ENCODE data around the gene CAV1.

CAV1 gene

DNA sequence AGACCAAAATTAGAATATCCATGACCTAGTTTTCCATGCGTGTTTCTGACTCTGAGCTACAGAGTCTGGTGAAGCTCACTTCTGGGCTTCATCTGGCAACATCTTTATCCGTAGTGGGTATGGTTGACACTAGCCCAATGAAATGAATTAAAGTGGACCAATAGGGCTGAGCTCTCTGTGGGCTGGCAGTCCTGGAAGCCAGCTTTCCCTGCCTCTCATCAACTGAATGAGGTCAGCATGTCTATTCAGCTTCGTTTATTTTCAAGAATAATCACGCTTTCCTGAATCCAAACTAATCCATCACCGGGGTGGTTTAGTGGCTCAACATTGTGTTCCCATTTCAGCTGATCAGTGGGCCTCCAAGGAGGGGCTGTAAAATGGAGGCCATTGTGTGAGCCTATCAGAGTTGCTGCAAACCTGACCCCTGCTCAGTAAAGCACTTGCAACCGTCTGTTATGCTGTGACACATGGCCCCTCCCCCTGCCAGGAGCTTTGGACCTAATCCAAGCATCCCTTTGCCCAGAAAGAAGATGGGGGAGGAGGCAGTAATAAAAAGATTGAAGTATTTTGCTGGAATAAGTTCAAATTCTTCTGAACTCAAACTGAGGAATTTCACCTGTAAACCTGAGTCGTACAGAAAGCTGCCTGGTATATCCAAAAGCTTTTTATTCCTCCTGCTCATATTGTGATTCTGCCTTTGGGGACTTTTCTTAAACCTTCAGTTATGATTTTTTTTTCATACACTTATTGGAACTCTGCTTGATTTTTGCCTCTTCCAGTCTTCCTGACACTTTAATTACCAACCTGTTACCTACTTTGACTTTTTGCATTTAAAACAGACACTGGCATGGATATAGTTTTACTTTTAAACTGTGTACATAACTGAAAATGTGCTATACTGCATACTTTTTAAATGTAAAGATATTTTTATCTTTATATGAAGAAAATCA lies 35.5 kb downstream of the CAV1 start:
- peak; percentile 88 for DNase-seq

DNA sequence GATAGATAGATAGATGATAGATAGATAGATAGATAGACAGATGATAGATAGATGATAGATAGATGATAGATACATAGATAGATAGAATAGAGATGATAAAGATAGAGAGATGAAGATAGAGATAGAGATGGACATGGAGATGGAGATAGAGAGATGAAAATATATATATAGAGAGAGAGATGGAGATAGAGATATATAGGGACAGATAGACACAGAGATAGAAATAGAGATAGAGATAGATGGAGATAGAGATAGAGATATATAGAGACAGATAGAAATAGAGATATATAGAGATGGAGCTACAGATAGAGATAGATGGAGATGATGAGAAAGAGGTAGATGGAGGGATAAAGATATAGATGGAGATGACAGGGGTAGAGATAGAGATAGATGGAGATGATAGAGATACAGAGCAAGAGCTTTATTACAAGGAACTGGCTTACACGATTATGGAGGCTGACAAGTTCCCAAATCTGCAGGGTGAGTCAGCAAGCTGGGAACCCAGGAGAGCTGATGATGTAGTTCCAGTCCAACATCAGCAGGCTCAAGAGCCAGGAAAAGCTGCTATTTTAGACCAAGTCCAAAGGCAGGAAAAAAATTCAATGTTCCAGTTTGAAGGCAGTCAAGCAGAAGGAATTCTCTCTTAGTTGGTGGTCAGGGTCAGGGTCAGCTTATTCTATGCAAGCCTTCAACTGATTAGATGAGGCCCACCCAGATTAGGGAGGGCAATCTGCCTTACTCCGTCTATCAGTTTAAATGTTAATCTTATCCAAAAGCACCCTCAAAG lies 37.1 kb downstream of the CAV1 start:
- DNase-seq: no peak

DNA sequence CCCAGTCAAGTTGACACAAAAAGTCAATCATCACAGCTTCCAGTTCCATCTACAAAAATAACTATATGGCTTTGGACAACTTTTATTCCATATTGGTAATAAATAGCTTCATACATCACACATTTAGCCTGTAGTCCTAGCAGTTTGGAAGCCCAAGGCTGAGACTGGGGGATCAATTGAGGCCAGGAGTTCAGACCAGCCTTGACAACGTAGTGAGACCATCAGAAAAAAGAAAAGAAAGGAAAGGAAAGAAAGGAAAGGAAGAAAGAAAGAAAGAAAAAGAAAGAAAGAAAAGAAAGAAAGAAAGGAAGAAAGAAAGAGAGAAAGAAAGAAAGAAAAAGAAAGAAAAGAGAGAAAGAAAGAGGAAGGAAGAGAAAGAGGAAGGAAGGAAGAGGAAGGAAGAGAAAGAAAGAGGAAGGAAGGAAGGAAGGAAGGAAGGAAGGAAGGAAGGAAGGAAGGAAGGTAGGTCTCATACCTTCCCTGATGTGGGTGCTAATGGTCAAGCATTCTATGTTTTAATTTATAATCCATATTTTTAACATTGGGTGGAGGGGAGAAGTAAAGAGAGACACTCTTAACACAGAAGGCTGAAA lies 37.8 kb downstream of the CAV1 start:
- DNase-seq: no peak

DNA sequence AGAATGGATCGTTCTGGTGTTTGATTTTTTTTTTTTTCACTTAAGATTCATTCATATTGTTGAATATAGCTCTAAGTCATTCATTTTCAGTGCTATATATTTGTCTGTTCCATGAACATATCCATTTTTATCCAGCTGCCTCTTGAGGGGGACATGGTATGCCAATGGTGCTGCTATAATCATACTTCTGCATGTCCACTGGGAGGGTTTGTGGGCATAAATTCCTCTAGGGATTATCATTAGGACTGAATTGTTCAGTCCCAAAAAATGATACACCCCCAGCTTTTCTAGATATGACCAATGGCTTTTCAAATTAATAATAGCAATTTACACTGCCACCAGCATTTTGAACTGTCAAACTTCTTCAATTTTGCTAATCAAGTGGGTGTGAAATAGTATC lies 41.1 kb downstream of the CAV1 start:
- no peak for DNase-seq

DNA sequence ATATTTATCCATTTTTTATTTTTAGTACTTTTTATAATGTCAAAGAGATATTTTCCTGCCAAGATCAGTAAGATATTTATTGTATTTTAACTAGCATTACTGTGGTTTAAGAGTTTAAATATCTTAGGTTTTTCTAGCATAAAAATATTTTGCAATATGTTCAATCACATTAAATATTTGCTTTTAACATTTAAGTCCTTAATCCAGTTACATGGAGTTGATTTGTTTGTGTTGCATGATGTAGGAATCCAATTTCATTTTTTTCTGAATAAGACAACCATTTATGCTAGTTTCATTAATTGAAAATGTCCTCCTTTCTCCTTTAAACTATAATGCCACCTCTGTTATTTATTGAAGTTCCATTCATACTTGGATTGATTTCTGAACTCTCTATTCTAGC lies 41.8 kb downstream of the CAV1 start:
- DNase-seq: no peak

DNA sequence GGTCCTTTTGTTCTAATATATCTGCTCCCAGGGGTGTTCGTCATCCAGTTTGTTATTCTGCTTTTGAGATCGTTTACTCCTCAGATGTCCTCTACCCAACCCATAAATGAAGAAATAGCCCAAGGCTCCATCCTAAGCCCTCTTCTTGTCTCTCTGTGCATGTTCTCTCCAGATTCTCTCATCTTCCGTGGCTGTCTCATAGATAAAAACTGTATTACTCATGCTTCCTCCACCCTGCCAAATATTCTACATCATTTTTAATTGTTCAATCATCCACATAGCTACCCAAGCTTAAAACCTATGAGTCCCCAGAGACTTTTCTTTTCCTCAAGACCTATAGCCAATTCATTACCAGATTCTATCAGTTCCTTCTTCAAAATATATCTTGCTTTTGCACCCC lies 44.9 kb downstream of the CAV1 start:
- DNase-seq: no peak

DNA sequence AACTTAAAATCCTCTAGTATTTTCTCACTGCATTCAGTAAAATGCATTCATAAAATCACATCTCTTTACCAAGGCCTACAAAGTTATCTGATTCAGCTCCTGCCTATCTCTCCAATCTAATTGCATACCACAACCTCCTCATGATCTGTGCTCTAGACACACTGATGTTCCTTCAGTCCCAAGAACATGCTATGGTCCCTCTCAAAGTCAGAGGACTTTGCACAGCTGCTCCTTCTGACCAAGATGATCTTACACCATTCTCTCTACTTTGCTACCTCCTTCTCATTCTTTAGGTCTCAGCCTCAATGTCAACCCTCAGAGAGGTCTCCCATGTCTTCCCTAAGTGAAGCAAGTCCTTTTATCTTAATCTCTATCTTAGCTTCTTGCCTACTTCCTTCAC lies 45.5 kb downstream of the CAV1 start:
- DNase-seq: no peak

DNA sequence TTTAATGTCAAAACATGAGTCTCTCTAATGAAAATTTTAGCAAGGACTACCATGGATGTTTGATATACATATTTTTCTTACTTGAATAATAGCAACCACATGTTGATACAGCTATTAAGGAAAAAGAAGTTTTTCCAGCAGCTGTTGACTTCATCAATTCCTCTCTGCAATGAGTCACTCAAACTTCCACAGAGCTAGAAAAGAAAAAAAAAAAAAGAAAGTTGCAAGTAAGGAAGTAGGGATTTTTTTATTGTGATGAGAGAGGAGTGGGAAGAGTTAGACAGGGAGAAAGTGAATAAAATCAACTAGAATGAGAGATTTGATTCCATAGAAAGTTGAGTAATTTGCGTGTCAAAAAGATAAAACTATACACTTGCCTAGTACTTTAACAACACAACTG lies 46.2 kb downstream of the CAV1 start:
- no peak for DNase-seq

DNA sequence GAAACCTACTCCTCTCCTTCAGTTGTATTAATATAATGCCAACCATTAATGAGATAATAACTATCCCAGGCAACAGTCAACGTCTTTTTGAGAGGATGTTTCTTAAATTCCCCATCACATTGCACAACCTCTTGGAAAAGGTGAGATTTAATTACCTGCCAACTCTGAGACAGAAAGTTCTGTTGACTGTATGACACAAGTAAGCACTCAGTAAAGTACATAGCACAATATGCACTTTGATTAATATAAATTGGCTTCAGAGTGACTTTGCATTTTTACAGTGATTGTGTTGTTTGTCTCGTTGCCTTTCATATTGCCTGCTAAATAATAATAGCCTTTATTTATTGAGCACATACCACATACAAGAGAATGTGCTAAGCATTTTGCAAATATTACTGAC lies 46.7 kb downstream of the CAV1 start:
- DNase-seq: no peak

DNA sequence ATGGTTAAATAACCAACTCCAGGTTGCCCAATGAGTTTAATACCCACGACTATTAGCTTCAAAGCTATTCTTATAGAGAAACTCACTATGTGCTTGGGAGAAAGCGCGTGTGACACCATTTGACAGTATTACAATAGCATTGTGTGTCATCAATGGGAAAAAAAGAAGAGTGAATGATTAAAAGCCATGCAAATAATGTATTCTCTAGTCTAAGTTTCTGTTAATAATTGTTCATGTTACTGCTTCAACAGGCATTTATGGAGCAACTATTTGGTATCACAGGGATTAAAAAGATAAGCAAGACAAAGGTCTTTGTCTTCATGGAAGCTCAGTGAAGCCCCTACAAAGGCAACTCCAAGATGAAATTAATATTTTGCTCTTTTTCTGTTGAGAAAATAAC lies 47.2 kb downstream of the CAV1 start:
- no peak for DNase-seq

DNA sequence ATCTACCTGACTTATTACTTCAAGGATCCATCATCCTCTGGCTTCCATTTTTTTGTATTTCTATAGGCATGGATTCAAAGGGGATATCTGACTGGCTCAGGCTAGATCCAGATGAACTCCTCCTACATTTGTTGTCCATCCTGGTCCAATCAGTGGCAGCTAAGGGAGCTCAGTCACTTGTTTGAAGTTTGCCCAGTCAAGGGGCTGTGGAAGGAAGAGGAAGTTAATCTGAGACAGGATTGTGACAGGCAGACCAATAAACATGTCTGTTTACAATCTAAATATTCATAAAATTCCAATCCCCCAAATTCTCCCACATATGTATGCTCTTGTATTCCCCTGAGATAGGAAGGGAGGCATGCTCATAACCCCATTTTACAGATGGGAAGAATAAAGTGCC lies 48.7 kb downstream of the CAV1 start:
- no peak for DNase-seq

DNA sequence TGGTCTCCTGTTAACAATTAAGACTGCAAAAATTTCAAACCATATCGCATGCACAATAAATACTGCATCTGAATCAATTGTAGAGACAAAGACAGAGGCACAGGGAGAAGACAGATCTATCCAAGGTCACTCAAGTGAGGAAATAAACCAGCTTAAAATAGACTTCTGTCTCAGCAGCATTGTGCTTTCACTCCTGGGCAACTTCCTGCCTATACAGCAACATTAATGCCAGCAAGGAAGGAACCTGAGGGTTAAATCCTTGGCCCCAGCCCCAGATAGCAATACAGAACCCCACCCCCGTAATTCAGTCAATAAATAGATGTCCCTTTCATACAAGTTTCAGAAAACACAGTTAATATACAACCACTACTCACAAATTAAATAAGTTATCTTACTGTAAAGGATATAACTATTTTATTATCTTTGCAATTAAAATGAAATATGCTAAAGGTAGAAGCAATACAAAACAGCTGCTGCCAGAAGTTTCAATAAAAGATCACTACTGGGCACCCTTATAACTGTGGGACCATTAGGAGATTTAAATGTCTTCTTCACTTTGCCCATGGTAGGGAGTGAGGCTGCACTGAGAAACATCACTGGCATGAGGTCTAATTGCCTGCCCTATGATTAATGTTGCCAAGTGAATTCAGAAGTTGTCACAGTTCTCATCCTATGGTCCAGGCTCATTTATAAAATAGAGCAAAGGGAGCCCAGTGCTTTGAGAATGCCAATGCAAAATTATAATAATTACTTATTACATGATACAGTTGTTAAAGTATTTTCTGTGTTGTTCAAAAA lies 49.4 kb downstream of the CAV1 start:
- DNase-seq: no peak

DNA sequence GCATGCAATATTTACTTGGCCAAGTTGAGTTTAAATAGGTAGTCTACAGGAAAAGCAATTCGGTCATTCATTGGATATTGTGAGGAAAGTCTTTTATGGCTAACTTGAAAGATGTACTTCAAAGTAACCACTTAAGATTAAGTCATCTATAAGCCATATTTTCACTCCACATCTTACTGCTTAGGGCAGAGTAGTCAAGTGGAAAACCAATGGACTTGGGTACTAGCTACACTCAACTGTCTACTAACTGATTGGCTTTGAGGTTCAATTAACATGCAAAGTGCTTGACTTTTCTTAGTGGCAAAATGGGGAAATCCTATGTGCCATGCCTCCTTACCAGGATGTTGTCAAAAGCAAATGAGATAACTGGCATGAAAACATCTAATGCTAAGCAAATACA lies 51.0 kb downstream of the CAV1 start:
- DNase-seq: no peak

DNA sequence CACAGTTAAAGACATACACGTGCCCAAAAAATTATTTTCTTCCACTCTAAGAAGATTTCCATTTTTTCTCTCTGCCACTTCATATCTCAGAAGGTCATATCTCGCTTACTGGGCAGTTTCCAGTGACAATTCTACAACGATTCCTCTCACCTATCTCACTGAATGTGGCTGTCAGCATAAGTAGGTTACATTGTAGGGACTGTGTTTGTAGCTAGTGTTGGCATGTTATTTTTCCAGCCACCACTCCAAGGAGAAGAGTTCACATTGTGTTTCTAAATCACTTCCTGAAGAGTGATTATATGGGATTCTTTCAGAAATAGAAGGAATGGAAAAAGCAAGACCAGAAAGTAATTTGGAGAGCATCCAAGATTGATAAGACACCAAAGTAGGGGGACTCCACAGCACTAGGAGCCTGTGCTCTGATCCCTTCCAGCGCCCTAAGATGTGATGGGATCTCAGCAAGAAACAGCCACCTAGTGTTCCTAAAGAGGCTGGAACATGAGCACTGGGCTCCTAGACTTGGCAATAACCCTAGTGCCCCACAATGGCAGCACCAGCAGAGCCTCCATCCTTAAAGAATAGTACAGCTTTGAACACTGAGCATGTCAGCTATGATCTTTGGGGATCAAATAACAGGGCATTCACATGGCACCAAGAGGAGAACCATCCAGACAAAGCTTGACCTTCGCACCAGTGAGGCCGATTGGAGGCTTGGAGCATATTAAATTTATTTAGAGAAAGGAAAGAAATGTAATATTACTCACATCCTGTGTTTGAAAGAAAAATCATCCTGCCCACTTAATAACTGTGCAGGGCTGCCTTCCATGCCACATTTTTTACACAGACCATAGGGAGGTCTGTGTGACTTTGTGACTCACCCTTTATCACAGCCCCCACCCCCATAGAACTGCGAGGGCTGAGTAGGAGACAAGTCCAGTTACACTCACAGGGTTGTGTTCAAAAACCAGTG lies 51.8 kb downstream of the CAV1 start:
- DNase-seq: no peak

DNA sequence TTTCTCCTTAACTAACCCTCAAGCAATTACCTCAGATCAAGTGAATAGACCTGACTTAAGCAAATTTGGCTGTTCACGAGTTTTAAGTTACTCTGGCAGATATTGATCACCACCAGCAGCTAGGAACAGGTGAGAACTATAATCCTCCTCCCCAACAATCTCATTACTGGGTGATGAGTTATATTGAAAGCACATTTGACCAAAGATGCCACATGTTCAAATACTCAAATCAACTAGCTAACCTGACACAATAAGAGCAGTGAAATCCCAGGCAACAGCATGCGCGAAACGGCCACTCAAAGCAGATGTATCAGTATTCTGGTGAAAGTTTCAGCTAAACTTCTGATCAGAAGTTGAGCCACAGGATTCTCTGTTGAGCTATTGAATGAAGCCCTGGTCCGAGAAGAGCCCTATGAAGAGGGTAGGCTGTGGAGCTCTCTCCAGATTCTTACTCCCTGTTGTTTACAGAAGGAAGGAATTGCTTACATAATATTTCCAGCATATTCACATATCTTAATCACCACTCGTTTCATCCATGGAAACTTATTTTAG lies 52.6 kb downstream of the CAV1 start:
- peak; percentile 73 for DNase-seq

DNA sequence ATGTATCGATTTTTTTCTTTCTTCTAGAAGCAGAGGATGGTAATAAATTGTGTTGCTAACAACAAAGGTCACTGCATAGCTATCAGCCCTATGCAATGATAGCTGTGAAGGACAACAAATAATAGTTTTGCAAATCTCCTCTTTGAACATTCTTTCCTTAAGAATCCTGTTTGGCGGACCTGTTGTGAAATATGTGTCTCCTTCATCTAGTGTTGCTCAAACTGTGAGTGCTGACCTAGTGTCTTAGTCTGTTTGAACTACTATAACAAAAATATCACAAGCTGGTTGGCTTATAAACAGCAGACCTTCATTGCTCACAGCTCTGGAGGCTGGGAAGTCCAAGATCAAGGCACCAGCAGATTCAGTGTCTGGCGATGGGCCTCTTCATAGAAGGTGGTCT lies 53.7 kb downstream of the CAV1 start:
- no peak for DNase-seq

DNA sequence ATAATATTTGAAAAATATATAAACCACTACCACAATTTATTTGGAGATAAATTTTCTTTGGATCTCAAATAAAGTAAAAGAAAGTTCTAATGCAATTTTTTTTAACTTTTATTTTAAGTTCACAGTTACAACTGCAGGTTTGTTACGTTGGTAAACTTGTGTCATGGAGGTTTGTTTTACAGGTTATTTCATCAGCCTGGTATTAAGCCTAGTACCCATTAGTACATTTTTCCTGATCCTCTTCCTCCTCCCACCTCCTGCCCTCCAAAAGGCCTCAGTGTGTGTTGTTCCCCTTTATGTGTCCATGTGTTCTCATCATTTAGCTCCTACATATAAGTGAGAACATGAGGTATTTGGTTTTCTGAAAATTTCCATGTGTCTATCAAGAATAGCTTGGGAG lies 54.5 kb downstream of the CAV1 start:
- no peak for DNase-seq

DNA sequence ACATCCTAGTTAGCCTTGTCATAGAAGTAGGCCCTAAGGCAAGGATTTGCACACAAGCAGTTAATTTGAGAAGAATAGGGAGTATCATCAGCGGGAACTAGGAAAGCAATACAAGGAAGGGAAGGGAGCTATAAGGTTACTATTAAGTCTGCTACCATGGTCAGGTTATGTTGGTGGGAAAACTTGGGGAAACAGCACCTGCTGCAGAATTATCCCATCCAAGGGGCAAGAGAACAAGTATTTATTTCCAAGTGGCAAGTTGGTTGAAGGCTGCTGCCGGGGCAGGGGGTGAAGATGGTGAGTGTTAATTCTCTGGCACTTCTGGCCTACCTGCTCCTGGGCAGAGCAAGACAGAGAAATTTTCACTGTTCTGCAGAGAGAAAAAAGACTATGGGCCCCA lies 55.0 kb downstream of the CAV1 start:
- no peak for DNase-seq

DNA sequence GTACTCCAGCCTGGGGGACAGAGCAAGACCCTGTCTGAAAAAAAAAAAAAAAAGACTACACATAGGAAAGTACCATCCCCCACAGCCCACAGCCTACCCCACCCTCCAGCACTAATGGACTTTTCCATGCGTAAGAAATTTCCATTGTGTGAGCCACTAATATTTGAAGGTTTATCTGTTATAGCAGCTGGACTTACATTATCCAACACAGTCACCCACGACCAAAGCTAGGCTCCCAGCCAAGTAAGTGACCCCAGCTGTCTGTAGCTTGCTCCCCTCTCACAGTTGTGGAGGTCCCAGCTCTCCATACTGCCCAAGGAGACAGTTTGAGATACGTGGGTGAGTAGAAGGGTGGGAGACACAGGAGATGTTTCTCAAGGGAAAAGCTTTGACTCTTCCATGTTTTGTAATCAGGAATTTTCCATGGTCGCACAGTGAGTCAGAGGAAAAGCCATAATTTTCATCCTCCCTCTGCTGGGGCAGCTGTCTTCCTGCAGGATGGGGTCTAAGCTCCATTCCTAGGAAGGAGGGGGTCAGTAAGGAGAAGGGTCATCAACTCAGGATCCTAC lies 57.4 kb downstream of the CAV1 start:
- DNase-seq: no peak

DNA sequence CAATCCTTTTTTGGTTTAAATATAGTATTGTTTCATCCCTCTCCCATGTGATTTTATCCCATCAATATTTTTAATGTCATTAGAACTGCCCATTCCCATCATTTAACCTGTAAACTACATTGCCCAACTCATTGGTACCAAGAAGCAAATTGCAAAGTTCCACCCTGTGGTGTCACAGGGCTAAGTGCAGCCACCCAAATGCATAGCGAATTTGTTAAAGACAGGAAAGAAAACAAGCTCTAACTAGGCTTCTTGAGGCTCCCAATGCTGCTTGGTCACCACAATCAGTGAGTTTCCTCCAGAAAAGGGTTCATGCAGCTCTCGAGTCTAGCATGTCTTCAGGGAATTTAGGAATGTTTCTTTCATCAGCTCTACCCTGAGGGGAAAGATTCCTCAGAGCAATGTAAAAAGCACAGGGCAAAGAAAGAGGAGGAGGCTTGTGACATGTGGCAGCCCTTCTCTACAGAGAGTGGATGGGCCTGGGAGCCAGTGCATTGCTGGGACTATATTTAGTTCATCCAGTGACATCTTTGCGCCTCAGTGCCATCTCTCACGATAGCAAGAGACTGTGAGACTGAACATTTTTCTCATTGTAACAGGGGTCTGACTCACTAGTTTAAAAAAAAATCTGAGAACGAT lies 58.1 kb downstream of the CAV1 start:
- DNase-seq: no peak

DNA sequence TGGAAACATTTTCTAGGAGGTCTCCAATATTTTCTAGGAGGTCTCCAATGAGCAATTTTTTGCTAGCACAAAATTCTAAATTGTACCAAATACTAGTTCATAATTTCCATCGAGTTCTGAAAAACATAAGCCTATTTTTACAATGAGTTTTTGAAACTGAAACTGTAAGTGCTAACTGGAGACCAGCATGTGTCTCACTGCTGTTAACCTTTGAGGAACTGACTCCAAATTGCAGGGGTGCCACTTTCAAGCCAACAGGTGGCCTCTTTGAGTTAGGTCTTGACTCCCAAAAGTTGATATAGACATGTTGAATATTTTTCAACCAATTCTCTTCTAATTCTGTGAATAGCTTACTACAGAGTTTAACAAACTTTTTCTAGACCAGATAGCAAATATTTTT lies 58.8 kb downstream of the CAV1 start:
- DNase-seq: no peak

Data from NCI-H82 (cell line).